Mesenchymal stem cell (in vitro differentiated cells and primary cell): ENCODE results near the gene TMC4.
A peak's percentile ranks its signal among the peaks of the same experiment; 100 is the strongest.

Experiments used
- DNase-seq: peaks from one replicate; pipeline ENCODE4 v3.0.0-alpha.2; 2013
- H2AFZ ChIP-seq: one replicate; pipeline ENCODE4 v1.6.1; 2013; ENCODE audit warnings: low read depth, mild to moderate bottlenecking, control low read depth, inconsistent platforms, low read length, moderate library complexity
- H2AK5ac ChIP-seq: 2 replicates; pipeline ENCODE4 v1.6.1; 2013; ENCODE audit warnings: low read length, moderate library complexity, mild to moderate bottlenecking, inconsistent platforms; ENCODE audit not compliant: severe bottlenecking
- H2BK120ac ChIP-seq: one replicate; pipeline ENCODE4 v1.6.1; 2013; ENCODE audit warnings: low read depth, mild to moderate bottlenecking, inconsistent platforms, low read length, moderate library complexity
- H2BK12ac ChIP-seq, 2 experiments: one replicate each; pipeline ENCODE4 v1.6.1; 2013; ENCODE audit warnings: inconsistent platforms in 2 of 2, low read length in 2 of 2, mild to moderate bottlenecking in 2 of 2, moderate library complexity in 2 of 2, control low read depth in 1 of 2
- H2BK15ac ChIP-seq: one replicate; pipeline ENCODE4 v1.6.1; 2013; ENCODE audit warnings: mild to moderate bottlenecking, low read depth, inconsistent platforms; ENCODE audit not compliant: poor library complexity, severe bottlenecking
- H2BK5ac ChIP-seq: 2 replicates; pipeline ENCODE4 v1.6.1; 2013; ENCODE audit warnings: low read depth, mild to moderate bottlenecking, low read length, control low read depth, inconsistent platforms; ENCODE audit not compliant: poor library complexity, severe bottlenecking
- H3K14ac ChIP-seq, 2 experiments: one replicate each; pipeline ENCODE4 v1.6.1; 2013; ENCODE audit warnings: inconsistent platforms in 2 of 2, low read length in 2 of 2, control low read depth in 1 of 2, mild to moderate bottlenecking in 1 of 2, moderate library complexity in 1 of 2
- H3K18ac ChIP-seq, 2 experiments: one replicate each; pipeline ENCODE4 v1.6.1; 2013; ENCODE audit warnings: inconsistent platforms in 2 of 2, low read length in 2 of 2, control low read depth in 1 of 2, low read depth in 1 of 2, mild to moderate bottlenecking in 1 of 2
- H3K23ac ChIP-seq, 2 experiments: one replicate each; pipeline ENCODE4 v1.6.1; 2013; ENCODE audit warnings: inconsistent platforms in 2 of 2, low read length in 2 of 2, mild to moderate bottlenecking in 2 of 2, moderate library complexity in 2 of 2, control low read depth in 1 of 2
- H3K27ac ChIP-seq: 2 replicates; pipeline ENCODE4 v1.5.1; 2013; ENCODE audit warnings: mild to moderate bottlenecking, moderate library complexity, low read length, control low read depth, inconsistent platforms; ENCODE audit not compliant: poor library complexity, severe bottlenecking
- H3K27me3 ChIP-seq, 2 experiments: 2 replicates each; pipeline versions ENCODE4 v1.6.1 to v1.7.0; 2013; ENCODE audit warnings: low read length in 2 of 2, mild to moderate bottlenecking in 2 of 2, moderate library complexity in 2 of 2, control low read depth in 1 of 2, inconsistent platforms in 1 of 2; ENCODE audit not compliant: control insufficient read depth in 1 of 2, insufficient read depth in 1 of 2
- H3K36me3 ChIP-seq, 2 experiments: 2 replicates each; pipeline versions ENCODE4 v1.6.1 to v1.7.0; 2013; ENCODE audit warnings: low read length in 2 of 2, control low read depth in 1 of 2, inconsistent platforms in 1 of 2, low read depth in 1 of 2, mild to moderate bottlenecking in 1 of 2; ENCODE audit not compliant: insufficient read depth in 2 of 2, control insufficient read depth in 1 of 2
- H3K4ac ChIP-seq, 2 experiments: one replicate each; pipeline ENCODE4 v1.6.1; 2013; ENCODE audit warnings: inconsistent platforms in 2 of 2, low read length in 2 of 2, mild to moderate bottlenecking in 2 of 2, moderate library complexity in 2 of 2, control low read depth in 1 of 2, low read depth in 1 of 2
- H3K4me1 ChIP-seq: 2 replicates; pipeline ENCODE4 v1.6.1; 2013; ENCODE audit warnings: low read depth, low read length, control low read depth; ENCODE audit not compliant: control insufficient read depth, insufficient read depth
- H3K4me2 ChIP-seq: 2 replicates; pipeline ENCODE4 v1.6.1; 2013; ENCODE audit warnings: low read length, mild to moderate bottlenecking, inconsistent platforms; ENCODE audit not compliant: poor library complexity, severe bottlenecking
- H3K4me3 ChIP-seq, 2 experiments: 2 replicates each; pipeline versions ENCODE4 v1.5.1 to v1.7.0; 2013; ENCODE audit warnings: low read length in 2 of 2, mild to moderate bottlenecking in 2 of 2, control low read depth in 1 of 2, low read depth in 1 of 2; ENCODE audit not compliant: insufficient read depth in 1 of 2
- H3K79me1 ChIP-seq: replicated peaks from 2 replicates; pipeline ENCODE4 v1.6.1; 2013; ENCODE audit warnings: mild to moderate bottlenecking, control low read depth, low read length, inconsistent platforms; ENCODE audit not compliant: poor library complexity, severe bottlenecking
- H3K9ac ChIP-seq: 2 replicates; pipeline ENCODE4 v1.7.0; 2013; ENCODE audit warnings: mild to moderate bottlenecking, low read length, moderate library complexity
- H3K9me3 ChIP-seq: 2 replicates; pipeline ENCODE4 v1.7.0; 2013; ENCODE audit warnings: mild to moderate bottlenecking, low read length; ENCODE audit not compliant: control insufficient read depth
- H4K8ac ChIP-seq: one replicate; pipeline ENCODE4 v1.6.1; 2013; ENCODE audit warnings: inconsistent platforms, mild to moderate bottlenecking, low read length, moderate library complexity
- H4K91ac ChIP-seq: one replicate; pipeline ENCODE4 v1.6.1; 2013; ENCODE audit warnings: mild to moderate bottlenecking, low read length, inconsistent platforms
- WGBS: methylation state at CpG from one replicate; pipeline ENCODE4 v1.1.7; 2013; ENCODE audit warnings: mixed read lengths; 5-methylcytosine and 5-hydroxymethylcytosine counted together

The TMC4 gene

DNA sequence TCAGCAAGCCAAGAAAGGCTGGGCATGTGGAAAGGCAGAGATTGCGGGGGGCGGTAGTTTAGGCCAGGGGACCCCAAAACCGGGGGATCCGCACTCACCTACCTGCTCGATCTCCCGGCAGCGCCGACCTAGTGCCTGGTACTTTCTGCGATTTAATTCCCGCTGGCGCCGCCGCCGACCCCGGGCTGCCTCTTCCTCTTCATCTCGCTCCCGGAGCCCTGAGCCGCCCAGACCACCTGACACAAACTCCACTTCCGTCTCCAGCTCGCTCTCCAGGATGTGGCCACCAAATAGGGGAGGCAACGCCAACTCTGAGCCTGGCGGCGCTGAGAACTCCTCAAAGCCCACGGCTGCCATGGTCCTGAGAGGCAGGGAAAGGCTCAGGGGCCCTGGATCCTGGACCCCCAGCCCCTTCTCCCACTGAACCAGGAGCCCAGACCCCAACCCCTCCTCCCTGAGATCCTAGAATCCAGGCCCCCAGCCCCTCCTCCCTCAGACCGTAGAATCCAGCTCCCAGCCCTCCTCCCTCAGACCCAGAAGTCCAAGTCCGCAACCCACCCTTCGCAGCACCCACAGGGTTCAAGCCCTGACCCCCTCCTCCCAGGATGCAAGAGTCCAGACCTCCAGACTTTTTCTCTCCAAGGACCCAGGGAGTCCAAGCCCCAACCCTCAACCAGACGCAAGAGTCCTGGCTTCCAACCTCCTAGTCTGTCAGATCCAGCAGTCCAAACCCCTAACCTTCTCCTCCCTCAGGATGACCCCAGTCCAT, 58.4 kb downstream of the TMC4 start:
- Histone ChIP-seq H3K4me2 (peak overlapping the region; percentile 93), H3K4ac (peak overlapping the region; percentile 10 to 32), H3K27me3 (no peaks in the 10 kb centered on the region), H4K91ac (peak overlapping the region; percentile 55), H2AFZ (no peak overlapping the region), H3K4me3 (peak overlapping the region; percentile 71 to 92), H3K36me3 (peaks cover 33 to 35% of the 10 kb centered on the region in 2 experiments), H3K9ac (peak overlapping the region; percentile 93), H3K27ac (no peak overlapping the region), H2BK15ac (no peak overlapping the region), H2BK5ac (peak overlapping the region; percentile 21), H4K8ac (peak overlapping the region; percentile 62), H2BK12ac (no peak overlapping the region), H3K18ac (peak overlapping the region in 1 of 2 experiments; percentile 27), H3K4me1 (peaks cover 17% of the 10 kb centered on the region), H3K9me3 (no peaks in the 10 kb centered on the region), H3K14ac (no peak overlapping the region), H2AK5ac (peak overlapping the region; percentile 34), H3K79me1 (peaks cover 42% of the 10 kb centered on the region), H2BK120ac (peak overlapping the region; percentile 23), H3K23ac (no peak overlapping the region)
- 66% methylated on average over 28 of the region's 28 CpGs for WGBS
- DNase-seq = no peak
